T-helper 1 cell treated with Interleukin-12 subunit alpha and Interleukin-12 subunit beta and Interleukin-4 antibody, amounts not matched to agents 30 μg/mL and 1 μg/mL, for 36 hours (primary cell): ENCODE results near the gene PRKCB.
A peak's percentile ranks its signal among the peaks of the same experiment; 100 is the strongest.

Experiments
- H3K27ac Mint-ChIP-seq: one replicate; pipeline ENCODE4 v1.8.0; 2021; ENCODE audit warnings: mild to moderate bottlenecking, mixed read lengths
- H3K27me3 Mint-ChIP-seq: one replicate; pipeline ENCODE4 v1.8.0; 2021; ENCODE audit warnings: low read depth, mixed read lengths
- H3K36me3 Mint-ChIP-seq: one replicate; pipeline ENCODE4 v1.8.0; 2021; ENCODE audit warnings: low read depth, mixed read lengths
- H3K4me1 Mint-ChIP-seq: one replicate; pipeline ENCODE4 v1.8.0; 2021; ENCODE audit warnings: low read depth, mixed read lengths
- H3K4me3 Mint-ChIP-seq: one replicate; pipeline ENCODE4 v1.8.0; 2021; ENCODE audit warnings: mild to moderate bottlenecking, moderate library complexity, mixed read lengths
- H3K9me3 Mint-ChIP-seq: one replicate; pipeline ENCODE4 v1.8.0; 2021; ENCODE audit warnings: mixed read lengths

Gene PRKCB

GRCh38 chr16:23944381-23944780 lies 108.6 kb downstream of the PRKCB start:
- Mint-ChIP-seq H3K27ac (no peak overlapping the region), H3K4me1 (peaks cover 25% of the 10 kb centered on the region), H3K27me3 (no peaks in the 10 kb centered on the region), H3K4me3 (no peak overlapping the region), H3K9me3 (no peaks in the 10 kb centered on the region), H3K36me3 (peaks cover 4% of the 10 kb centered on the region)

DNA sequence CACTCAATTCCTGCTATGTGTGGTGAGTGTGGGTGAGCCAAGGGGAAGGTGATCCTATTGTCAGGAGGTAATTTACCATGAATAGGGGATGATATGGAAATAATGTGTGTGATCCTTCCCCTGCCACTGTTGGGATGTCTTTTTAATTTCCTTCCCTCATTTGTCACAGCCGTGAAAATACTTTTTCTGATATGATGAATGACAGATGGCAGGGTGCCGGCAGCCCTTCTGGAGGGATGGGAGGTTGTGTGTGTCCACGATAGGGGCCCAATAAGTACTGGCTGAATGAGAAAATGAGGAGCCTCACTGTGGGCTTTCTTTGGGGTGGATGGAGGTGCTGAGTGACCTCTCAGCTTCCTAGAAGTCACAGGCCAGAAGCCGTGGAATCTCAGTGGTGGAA lies 109.5 kb downstream of the PRKCB start:
- Mint-ChIP-seq H3K4me1 (peaks cover 34% of the 10 kb centered on the region), H3K36me3 (peaks cover 4% of the 10 kb centered on the region), H3K27me3 (no peaks in the 10 kb centered on the region), H3K9me3 (no peaks in the 10 kb centered on the region), H3K4me3 (no peak overlapping the region), H3K27ac (no peak overlapping the region)

- peaks cover 57% of the 10 kb centered on the region for H3K4me1 Mint-ChIP-seq
- peaks cover 11% of the 10 kb centered on the region for H3K36me3 Mint-ChIP-seq
- no peaks in the 10 kb centered on the region for H3K27me3 Mint-ChIP-seq
- H3K27ac Mint-ChIP-seq, result peak overlapping the region; percentile 65
- H3K4me3 Mint-ChIP-seq, result no peak overlapping the region
- no peaks in the 10 kb centered on the region for H3K9me3 Mint-ChIP-seq
Measured at GRCh38 chr16:23947838-23948237, 112.1 kb downstream of the PRKCB start.

GRCh38 chr16:23948949-23949411 lies 113.2 kb downstream of the PRKCB start:
- Mint-ChIP-seq H3K9me3 (no peaks in the 10 kb centered on the region), H3K4me3 (peak overlapping the region; percentile 62), H3K4me1 (peaks cover 61% of the 10 kb centered on the region), H3K27ac (peak overlapping the region; percentile 92), H3K27me3 (no peaks in the 10 kb centered on the region), H3K36me3 (peaks cover 11% of the 10 kb centered on the region)

DNA sequence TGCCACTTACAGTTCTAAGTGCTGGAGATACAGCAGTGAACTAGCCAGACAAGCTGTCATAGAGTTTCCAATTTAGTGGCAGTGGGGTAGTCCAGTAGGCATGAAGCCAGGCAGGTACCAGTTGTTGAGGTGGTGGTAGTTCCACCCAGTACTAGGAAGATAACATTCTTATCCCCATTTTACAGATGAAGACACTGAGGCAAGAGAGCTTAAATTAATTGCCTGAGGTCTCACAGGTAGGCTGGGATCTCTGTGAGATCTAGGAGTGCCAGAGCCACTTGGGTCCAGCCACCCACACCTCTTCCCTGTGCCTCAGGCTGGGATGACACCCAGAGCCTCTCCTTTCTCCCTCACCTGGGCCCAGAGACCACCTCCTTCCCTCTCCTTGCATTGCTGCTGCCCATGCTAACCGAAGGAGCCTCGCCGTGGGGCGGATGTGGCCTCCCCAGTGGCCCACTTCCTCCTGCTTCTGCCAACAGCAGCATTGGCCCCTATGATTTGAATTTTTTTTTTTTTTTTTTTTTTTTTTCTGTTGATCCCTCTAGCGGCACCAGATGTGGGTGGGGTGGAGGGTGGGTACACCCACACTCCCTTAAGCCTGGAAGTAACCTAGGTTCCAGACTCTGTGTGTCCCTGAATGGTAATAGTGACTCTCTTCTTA lies 114.0 kb downstream of the PRKCB start:
- no peaks in the 10 kb centered on the region for H3K27me3 Mint-ChIP-seq
- no peaks in the 10 kb centered on the region for H3K9me3 Mint-ChIP-seq
- peak overlapping the region; percentile 60 for H3K4me3 Mint-ChIP-seq
- peaks cover 14% of the 10 kb centered on the region for H3K36me3 Mint-ChIP-seq
- peaks cover 60% of the 10 kb centered on the region for H3K4me1 Mint-ChIP-seq
- H3K27ac Mint-ChIP-seq, result peak overlapping the region; percentile 92

- H3K36me3 Mint-ChIP-seq, result peaks cover 14% of the 10 kb centered on the region
Measured at GRCh38 chr16:23950291-23950894, 114.6 kb downstream of the PRKCB start.

DNA sequence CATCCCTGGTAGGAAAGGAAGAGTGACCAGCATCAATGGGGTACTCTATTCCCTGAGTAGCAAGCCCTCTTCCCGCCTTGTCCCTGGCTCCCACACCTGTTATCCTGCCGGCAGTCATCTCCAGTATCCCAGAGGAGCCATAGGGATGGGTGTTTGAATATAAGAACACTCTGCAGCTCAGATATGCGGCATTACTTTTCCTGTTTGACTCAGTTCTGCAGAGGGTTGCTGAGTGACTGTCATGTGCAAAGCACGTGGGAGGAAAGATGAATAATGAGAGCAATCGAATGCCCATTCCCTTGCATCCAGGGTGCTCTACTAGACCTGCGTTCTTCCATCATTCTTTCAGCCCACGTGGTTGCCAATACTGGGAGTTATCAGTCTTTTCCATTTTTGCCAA lies 115.1 kb downstream of the PRKCB start:
- Mint-ChIP-seq H3K36me3 (peaks cover 14% of the 10 kb centered on the region), H3K4me1 (peaks cover 55% of the 10 kb centered on the region), H3K9me3 (no peaks in the 10 kb centered on the region), H3K27ac (peak overlapping the region; percentile 92), H3K4me3 (peak overlapping the region; percentile 48), H3K27me3 (no peaks in the 10 kb centered on the region)

More at GRCh38 chr16:23950291-23950894, 114.6 kb downstream of the PRKCB start:
- Mint-ChIP-seq H3K4me1 (peaks cover 56% of the 10 kb centered on the region), H3K27me3 (no peaks in the 10 kb centered on the region), H3K27ac (peak overlapping the region; percentile 92), H3K9me3 (no peaks in the 10 kb centered on the region), H3K4me3 (peak overlapping the region; percentile 48)

GRCh38 chr16:23952128-23952970 lies 116.6 kb downstream of the PRKCB start:
- Mint-ChIP-seq H3K36me3 (peaks cover 12% of the 10 kb centered on the region), H3K4me3 (no peak overlapping the region), H3K27me3 (no peaks in the 10 kb centered on the region), H3K27ac (peak overlapping the region; percentile 8), H3K4me1 (peaks cover 58% of the 10 kb centered on the region), H3K9me3 (no peaks in the 10 kb centered on the region)

- no peaks in the 10 kb centered on the region for H3K9me3 Mint-ChIP-seq
- H3K4me3 Mint-ChIP-seq, result no peak overlapping the region
- peaks cover 10% of the 10 kb centered on the region for H3K36me3 Mint-ChIP-seq
- no peaks in the 10 kb centered on the region for H3K27me3 Mint-ChIP-seq
- no peak overlapping the region for H3K27ac Mint-ChIP-seq
- H3K4me1 Mint-ChIP-seq, result peaks cover 53% of the 10 kb centered on the region
Measured at GRCh38 chr16:23952971-23953300, 117.2 kb downstream of the PRKCB start.

GRCh38 chr16:23953476-23953875 lies 117.7 kb downstream of the PRKCB start:
- Mint-ChIP-seq H3K27ac (no peak overlapping the region), H3K4me3 (no peak overlapping the region), H3K4me1 (peaks cover 50% of the 10 kb centered on the region), H3K9me3 (no peaks in the 10 kb centered on the region), H3K27me3 (no peaks in the 10 kb centered on the region), H3K36me3 (peaks cover 10% of the 10 kb centered on the region)

- Mint-ChIP-seq H3K27ac (no peak overlapping the region), H3K9me3 (no peaks in the 10 kb centered on the region), H3K4me3 (no peak overlapping the region), H3K36me3 (peaks cover 10% of the 10 kb centered on the region), H3K27me3 (no peaks in the 10 kb centered on the region), H3K4me1 (peaks cover 53% of the 10 kb centered on the region)
Measured at GRCh38 chr16:23955088-23955487, 119.3 kb downstream of the PRKCB start.

DNA sequence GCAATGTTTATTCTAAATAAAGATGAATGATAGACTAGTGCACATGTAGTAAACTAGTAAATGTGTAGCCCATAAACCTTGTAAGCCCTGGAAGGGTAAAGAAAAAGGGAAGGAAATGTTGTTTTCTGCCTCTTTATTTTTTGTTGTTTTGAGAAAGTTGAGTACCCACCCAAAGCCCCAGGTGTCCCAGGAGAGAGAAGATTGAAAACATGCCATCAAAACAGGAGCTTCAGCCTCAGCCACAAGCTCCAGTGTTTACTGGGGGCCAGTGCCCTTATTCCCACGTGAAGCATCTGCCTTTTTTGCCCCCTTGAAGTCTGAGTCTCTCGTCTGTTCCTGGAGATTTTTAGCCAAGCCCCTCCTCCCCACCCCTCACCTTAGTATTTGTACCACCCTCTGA lies 121.5 kb downstream of the PRKCB start:
- no peak overlapping the region for H3K4me3 Mint-ChIP-seq
- H3K9me3 Mint-ChIP-seq, result no peaks in the 10 kb centered on the region
- no peak overlapping the region for H3K27ac Mint-ChIP-seq
- peaks cover 12% of the 10 kb centered on the region for H3K36me3 Mint-ChIP-seq
- H3K4me1 Mint-ChIP-seq, result peaks cover 45% of the 10 kb centered on the region
- no peaks in the 10 kb centered on the region for H3K27me3 Mint-ChIP-seq

DNA sequence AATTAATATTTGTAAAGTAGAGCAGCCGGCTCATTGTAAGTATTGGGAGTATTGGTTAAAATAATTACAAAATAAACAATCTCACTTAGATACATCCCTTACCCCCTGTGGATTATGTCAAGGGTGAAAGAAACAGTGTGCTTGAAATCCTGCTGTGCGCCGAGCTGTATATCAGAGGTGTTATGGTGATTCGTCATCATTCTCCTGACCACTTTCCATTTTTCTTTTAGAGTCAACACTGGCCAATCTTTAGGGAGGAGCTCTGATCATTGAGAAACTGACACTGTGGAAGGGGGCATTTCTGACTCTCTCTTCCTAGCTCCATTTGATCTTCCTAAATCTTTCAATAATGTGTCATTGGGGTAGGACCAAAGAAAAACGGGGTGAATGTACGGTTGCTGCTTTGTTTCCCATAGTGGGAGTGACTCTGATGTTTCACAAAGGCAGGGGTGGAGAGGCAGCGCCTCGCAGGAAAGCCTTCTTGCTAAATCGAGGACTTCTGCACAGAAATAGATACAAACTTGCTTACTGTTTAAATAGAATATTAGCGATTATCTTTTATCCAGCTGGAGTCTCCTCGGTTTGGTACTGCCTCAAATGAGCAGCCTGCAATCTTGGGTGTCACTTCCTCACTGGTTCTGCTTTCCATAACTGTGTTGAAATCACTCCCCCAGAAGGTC lies 123.4 kb downstream of the PRKCB start:
- peak overlapping the region; percentile 60 for H3K27ac Mint-ChIP-seq
- no peaks in the 10 kb centered on the region for H3K9me3 Mint-ChIP-seq
- H3K27me3 Mint-ChIP-seq, result no peaks in the 10 kb centered on the region
- peaks cover 35% of the 10 kb centered on the region for H3K4me1 Mint-ChIP-seq
- peaks cover 22% of the 10 kb centered on the region for H3K36me3 Mint-ChIP-seq
- H3K4me3 Mint-ChIP-seq, result peak overlapping the region; percentile 26

DNA sequence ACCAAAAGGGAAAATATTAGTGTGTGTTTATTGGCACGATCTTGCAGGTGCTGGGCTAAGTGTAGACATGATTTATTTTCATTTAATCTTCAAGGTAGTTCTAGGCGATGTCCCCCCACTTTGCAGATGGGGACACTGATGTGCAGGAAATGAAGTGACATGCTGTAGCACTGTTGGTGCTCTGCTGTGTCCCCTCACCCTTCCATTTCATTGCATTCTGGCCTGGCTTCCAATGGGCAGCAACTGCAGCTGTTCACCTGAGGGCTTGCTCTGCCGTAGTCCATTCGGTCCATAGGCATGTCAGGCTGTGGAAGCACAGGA lies 123.9 kb downstream of the PRKCB start:
- no peak overlapping the region for H3K27ac Mint-ChIP-seq
- peaks cover 19% of the 10 kb centered on the region for H3K36me3 Mint-ChIP-seq
- no peaks in the 10 kb centered on the region for H3K9me3 Mint-ChIP-seq
- peaks cover 33% of the 10 kb centered on the region for H3K4me1 Mint-ChIP-seq
- H3K4me3 Mint-ChIP-seq, result no peak overlapping the region
- H3K27me3 Mint-ChIP-seq, result no peaks in the 10 kb centered on the region
